Superior temporal gyrus (tissue), 1 donor: ENCODE measurements around the gene GOLGA3.
"Not testable (repeated sequence)": the region's sequence is repeated elsewhere in the genome, so short reads cannot be mapped to it uniquely, and the experiment has no call there.

ENCODE experiments used
- DNase-seq: peaks from one replicate; pipeline ENCODE4 v3.0.0-alpha.2; 2016; ENCODE audit errors: extremely low spot score

GOLGA3 gene

GRCh38 chr12:132812631-132813305 lies 15.9 kb downstream of the GOLGA3 start:
- DNase-seq = no peak

GRCh38 chr12:132809391-132809790 lies 19.3 kb downstream of the GOLGA3 start:
- DNase-seq = not testable (repeated sequence)

GRCh38 chr12:132807295-132808092 lies 21.2 kb downstream of the GOLGA3 start:
- DNase-seq = peak; percentile 52

- DNase-seq = peak; percentile 49
These were observed 21.8 kb downstream of the GOLGA3 start for GRCh38 chr12:132806857-132807256.

GRCh38 chr12:132804426-132804861 lies 24.2 kb downstream of the GOLGA3 start:
- no peak for DNase-seq

GRCh38 chr12:132803888-132804287 lies 24.8 kb downstream of the GOLGA3 start:
- DNase-seq = no peak

GRCh38 chr12:132803125-132803524 lies 25.5 kb downstream of the GOLGA3 start:
- DNase-seq = no peak

GRCh38 chr12:132801741-132802140 lies 26.9 kb downstream of the GOLGA3 start:
- no peak for DNase-seq

GRCh38 chr12:132798836-132799235 lies 29.8 kb downstream of the GOLGA3 start:
- DNase-seq = no peak

- no peak for DNase-seq
These were observed 30.7 kb downstream of the GOLGA3 start for GRCh38 chr12:132797820-132798570.

GRCh38 chr12:132795847-132796246 lies 32.8 kb downstream of the GOLGA3 start:
- no peak for DNase-seq

- not testable (repeated sequence) for DNase-seq
These were observed 36.7 kb downstream of the GOLGA3 start for GRCh38 chr12:132791940-132792339.

GRCh38 chr12:132789099-132789471 lies 39.6 kb downstream of the GOLGA3 start:
- DNase-seq = no peak

- no peak for DNase-seq
These were observed 40.1 kb downstream of the GOLGA3 start for GRCh38 chr12:132788375-132789098.

GRCh38 chr12:132787877-132788276 lies 40.8 kb downstream of the GOLGA3 start:
- DNase-seq = no peak

GRCh38 chr12:132786192-132786591 lies 42.5 kb downstream of the GOLGA3 start:
- DNase-seq = no peak

GRCh38 chr12:132784580-132784979 lies 44.1 kb downstream of the GOLGA3 start:
- no peak for DNase-seq

GRCh38 chr12:132783917-132784531 lies 44.6 kb downstream of the GOLGA3 start:
- DNase-seq = no peak

GRCh38 chr12:132781938-132782337 lies 46.7 kb downstream of the GOLGA3 start:
- DNase-seq = no peak

- DNase-seq = no peak
These were observed 48.8 kb downstream of the GOLGA3 start for GRCh38 chr12:132779781-132780353.

GRCh38 chr12:132777614-132778013 lies 51.1 kb downstream of the GOLGA3 start:
- DNase-seq = no peak
